H54 (cell line): ENCODE measurements around the gene NAV3.
A peak's percentile ranks its signal among the peaks of the same experiment; 100 is the strongest.

ENCODE experiments used
- DNase-seq: peaks from one replicate; pipeline ENCODE4 v3.0.0; 2011; ENCODE audit warnings: low spot score, mixed read lengths; ENCODE audit not compliant: insufficient read length
- FAIRE-seq: peaks from 3 replicates; lab custom pipeline; 2011; peaks lifted over from hg19 to GRCh38; lab: Jason Lieb, UNC
- POLR2A ChIP-seq: IDR thresholded peaks from 2 replicates; pipeline ENCODE4 v1.6.1; 2011; ENCODE audit warnings: low read depth, mild to moderate bottlenecking, low read length

NAV3 gene

DNA sequence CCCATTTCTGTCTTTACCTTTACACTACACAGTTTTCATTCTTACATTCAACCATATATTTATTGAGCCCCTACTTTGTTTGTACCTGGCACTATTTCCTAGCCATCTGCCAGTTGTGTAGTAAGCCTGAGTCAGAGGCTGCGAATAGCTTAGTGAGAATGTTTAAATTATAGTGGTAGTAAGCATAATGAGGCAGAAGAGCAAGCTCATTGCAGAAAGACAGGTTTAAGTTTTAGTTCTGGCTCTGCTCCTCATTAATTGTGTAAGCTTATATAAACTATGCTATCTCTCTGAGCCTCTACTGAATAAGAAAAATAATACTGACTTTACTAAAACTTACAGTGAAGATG, 123.5 kb downstream of the NAV3 start:
- FAIRE-seq (peak; percentile 66), DNase-seq (no peak)
- TF ChIP-seq POLR2A, result no peak

DNA sequence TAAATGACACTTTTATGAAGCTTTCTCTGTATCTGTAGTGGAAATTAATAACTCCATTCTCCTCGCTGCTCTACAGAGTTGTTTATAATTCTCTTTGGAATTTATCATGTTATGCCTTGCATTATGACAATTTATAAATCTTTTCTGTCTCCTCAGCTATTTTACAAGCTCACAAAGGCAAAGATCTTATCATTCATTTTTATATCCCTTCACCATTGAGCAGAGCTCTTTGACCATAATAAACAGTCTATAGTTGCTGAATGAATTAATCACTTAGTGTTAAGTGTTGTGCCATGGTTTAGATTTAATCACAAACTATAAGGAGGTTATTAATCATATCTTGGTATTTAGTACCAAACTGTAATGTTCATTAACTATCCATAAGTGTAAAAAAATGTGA, 126.4 kb downstream of the NAV3 start:
- FAIRE-seq (no peak), DNase-seq (no peak)
- no peak for TF ChIP-seq POLR2A

DNA sequence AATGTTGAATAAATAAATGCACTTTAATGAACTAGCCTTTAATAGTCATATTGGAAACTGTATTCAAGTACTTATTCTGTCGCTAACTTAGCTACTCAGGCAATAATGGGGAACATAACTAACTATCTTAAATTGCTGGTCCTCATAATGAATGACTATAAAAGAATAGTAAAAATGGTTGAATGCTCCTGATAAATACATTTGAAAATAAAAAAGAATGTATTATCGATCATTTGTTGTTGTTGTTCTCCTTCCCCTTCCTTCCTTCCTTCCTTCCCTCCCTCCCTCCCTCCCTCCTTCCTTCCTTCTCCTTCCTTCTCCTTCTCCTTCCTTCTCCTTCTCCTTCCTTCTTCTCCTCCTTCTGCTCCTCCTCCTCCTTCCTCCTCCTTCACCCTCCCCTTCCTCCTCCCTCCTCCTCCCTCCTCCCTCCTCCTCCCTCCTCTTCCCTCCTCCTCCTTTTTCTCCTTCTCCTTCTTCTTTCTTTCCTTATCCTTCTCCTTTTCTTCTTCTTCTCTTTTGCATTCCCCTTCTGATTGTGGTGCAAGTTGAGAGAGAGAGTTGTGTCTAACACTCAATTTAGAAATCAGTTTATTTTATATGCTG, 133.0 kb downstream of the NAV3 start:
- FAIRE-seq (no peak), DNase-seq (no peak)
- no peak for TF ChIP-seq POLR2A

DNA sequence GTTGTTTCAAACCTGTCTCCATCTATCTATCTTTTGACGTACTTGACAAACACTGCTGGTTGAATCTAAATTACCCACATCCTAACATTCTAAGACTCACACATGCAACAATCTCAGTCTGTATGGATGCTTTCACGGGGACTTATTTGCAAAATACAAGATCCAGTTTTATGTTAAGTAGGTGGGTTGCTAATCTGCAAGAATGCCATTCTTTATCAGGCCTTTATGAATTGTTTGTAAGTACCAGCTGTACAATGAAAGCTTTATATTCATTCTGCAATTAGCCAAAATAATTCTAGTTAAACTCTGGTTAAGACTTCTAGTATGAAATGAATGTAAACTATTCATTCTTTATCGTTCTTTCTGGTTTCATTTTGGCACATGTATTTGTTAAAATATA, 135.1 kb downstream of the NAV3 start:
- TF ChIP-seq POLR2A, result no peak
- FAIRE-seq (no peak), DNase-seq (no peak)

DNA sequence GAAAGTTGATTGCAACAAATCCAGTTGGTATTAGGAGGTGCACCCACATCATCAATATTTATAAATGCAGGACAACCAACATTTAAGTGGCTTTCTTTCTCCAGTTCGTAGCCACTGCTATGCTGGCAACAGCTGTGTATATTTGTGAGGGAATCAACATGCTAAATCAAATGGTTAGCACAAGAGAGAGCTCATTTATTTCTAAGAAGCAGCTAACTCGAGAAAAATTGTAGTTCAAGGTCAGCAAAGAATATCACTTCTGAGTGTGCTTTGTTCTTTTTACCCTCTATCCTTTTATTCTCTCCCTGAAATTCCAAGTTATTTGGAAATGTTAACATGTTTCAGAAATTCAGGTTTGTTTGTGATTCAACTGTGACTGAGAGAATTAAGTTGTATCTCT, 137.3 kb downstream of the NAV3 start:
- FAIRE-seq (no peak), DNase-seq (no peak)
- no peak for TF ChIP-seq POLR2A

DNA sequence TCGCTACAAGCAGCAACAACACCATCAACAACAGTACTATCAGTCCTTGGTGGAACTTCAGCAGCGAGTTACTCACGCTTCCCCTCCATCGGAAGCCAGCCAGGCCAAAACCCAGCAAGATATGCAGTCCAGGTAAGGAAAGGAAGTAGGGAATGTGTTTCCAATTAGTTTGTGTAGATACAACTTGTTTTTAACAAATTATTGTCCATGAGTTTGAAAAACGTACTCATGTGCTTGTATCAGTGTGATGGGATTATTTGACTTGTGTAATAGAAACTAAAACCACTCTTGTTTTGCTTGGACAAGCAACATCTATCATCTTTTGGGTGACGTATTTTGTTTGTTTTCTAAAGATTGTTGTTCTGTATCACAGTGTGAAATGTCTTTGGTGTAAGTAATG, 137.9 kb downstream of the NAV3 start:
- DNase-seq (no peak), FAIRE-seq (no peak)
- TF ChIP-seq POLR2A, result no peak

DNA sequence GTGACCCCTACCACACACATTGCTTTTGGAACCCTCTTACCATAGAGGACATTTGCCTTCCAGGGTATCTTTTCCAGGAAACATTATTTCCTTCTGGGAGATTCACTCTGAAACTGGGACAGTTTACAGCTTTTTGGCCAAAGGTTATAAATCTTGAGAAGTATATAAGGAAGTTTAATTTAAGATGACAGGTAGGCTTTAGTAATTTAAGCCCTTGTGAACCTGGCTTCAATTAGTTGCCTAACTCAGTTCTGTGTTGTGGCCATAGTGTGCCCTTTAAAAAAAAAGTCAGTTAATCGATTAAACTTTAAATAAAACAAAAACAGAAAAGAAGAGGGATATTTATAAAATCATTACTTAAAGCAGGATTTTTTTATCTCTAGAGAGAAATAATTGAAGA, 142.9 kb downstream of the NAV3 start:
- no peak for TF ChIP-seq POLR2A
- DNase-seq, result no peak
- no peak for FAIRE-seq

DNA sequence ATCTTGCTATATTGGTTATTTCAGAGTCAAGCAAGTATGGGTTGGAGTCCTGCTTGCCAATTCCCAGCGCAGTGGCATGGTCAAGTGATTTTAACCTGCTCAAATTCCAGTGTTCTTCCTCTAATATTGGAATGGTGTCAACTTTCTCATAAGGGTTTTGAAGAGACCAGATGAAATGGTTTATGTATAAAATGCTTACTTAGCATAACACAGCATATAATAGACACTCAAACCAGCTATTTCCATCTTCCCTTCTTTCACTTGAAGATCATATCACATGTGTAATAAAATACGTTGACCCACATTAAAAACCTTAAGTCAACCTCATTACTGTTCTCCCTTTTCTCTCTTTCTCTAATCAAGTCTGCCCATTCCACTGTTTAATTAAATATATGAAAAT, 144.0 kb downstream of the NAV3 start:
- no peak for TF ChIP-seq POLR2A
- FAIRE-seq (no peak), DNase-seq (no peak)

DNA sequence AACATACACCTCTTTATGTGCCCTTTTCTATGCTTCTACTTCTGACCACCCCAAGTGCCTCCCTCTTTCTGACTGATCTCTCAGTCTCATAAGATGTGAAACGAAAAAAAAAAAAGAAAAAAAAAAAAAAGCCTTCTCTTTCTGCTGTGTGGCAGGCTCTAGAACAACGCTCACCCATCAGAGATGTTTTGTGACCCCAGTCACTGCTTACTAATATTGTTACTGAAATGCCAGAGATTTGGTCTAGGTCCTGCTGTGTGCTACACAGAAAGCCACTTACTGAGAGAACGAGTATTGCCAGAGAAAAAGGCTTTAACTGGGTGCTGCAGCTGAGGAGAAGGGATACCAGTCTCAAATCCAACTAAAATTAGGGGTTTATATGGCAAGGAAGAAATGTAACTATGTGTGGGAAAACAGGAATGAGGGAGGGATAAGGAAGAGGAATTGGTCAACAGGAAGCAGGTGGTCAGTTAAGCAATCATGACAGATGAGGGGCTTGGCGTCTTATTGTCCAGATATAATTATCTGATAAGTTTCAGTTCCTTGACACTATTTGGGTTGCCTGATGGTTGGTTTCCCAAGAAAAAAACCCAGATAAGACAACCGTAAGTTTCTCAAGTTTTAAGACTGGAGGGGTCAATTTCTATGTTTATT, 149.0 kb downstream of the NAV3 start:
- DNase-seq, result no peak
- FAIRE-seq, result no peak
- no peak for TF ChIP-seq POLR2A

DNA sequence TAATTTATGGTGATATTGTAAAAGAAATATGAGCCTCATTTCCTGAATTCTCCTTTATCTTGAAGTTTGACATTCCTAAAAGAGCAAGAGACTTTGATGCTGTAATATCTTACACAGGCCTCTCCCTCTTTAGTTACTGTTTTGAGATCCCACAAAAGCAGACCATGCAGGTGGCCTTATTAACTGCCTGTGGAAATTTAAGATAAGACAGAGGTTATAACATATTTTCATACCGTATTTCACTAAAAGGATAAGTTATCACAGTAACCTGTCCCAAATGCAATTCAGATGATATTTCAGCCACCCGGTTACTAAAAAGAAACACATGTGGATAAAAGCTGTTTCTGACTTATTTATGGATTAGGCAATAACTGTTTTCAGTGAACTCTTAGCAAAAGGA, 150.1 kb downstream of the NAV3 start:
- FAIRE-seq (no peak), DNase-seq (no peak)
- no peak for TF ChIP-seq POLR2A

DNA sequence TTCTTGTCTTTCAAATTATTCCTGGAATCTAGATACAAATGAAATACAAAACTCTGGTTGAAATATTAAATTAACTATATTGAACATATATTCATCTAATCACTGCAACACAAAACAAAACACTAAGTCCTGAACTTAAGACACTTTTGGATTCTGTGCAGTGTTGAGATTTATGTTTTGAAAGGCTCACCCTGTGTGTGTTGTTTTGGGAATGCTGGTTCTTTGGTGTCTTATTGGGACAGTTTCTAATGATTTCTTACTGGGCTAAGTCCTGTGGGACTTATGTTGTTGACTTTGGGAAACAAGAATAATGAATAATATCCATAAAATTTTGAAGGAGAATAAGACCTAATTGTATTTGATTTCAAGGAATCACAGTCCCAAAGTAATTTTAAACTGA, 153.2 kb downstream of the NAV3 start:
- DNase-seq, result no peak
- no peak for FAIRE-seq
- TF ChIP-seq POLR2A, result no peak

DNA sequence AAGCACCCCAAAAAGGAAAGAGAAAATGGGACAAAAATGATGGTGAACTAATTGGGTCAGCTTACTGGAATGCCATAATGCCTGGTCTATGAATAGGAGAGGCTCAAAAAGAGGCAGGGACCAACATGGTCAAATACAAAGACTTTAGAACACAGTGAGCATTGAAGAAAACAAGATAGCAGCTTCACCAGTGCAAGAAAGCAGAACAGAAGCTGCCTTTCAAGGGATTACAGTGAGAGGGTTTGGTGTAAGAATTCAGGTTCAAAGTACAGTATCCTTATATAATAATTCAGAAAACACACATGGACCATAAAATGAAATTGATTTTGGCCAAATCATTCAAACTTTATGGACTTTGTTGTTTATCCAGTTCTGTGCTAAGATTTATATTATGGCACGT, 162.1 kb downstream of the NAV3 start:
- DNase-seq (no peak), FAIRE-seq (no peak)
- no peak for TF ChIP-seq POLR2A

DNA sequence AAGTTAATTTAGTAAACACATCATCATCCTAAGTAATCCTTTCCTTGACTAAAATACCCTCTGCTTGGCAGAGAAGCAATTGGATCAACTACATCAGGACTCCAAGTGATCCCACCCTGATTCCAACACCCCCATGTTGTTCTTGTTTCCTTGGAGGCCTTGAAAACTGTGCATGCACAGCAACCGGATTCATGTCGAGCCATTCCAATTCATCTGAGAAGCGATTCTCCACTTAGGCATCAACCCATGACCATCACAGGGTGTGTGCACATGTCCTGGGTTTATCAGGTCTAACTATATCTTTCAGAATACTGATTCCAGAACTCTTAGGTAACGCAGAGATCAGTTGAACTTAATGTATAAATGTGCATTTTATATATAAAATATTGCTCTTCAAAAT, 163.0 kb downstream of the NAV3 start:
- no peak for FAIRE-seq
- DNase-seq, result no peak
- no peak for TF ChIP-seq POLR2A

DNA sequence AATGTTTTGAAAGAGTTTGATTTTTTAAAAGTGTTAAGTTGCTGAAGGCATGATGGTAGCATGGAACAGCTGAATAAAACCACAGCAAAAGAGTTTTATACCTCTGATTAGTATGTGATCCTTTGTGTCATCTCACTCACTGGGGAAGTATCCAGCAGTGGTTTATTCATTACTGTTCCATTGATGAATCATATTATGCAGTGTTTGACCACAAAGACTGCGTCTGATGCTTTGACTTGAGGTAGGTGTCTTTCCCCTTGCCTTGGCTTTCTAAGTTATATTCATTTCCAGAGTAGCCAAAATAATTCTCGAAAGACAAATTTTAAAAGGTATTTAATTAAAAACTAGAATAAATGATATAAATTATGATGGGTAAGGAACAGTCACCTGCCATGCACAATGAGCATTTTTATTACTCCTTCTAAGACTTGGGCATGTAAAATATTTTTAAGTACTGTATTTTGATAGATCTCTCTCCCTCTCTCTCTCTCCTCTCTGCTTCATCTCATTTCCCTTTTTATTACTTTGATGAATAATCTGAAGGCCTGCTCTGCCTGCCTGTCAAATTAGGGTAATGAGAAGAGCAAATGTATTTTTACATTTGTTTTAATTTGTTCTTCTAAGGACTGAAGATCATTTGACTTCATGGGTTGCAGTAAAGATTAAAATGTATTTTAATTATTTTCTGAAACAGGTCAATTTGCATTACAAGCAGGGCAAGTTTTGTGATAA, 164.9 kb downstream of the NAV3 start:
- FAIRE-seq, result peak; percentile 75

DNA sequence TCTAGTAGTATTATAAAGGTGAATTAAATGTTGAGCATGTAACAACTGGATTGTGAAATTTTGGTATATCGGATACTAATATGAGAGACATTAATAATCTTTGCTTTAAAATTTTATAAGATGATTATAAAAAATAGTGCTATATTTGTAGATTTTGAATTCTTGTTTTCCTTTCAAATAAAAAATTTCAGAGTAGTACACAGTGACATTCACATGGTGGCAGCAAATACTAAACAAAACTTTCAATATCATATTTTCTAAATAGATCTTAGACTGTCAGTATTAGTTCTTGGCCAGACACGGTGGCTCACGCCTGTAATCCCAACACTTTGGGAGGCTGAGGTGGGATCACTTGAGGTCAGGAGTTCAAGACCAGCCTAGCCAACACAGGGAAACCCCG, 166.0 kb downstream of the NAV3 start:
- TF ChIP-seq POLR2A, result no peak
- FAIRE-seq (no peak), DNase-seq (no peak)

More for the DNA sequence above, 164.9 kb downstream of the NAV3 start:
- peak; percentile 7 for DNase-seq
- no peak for TF ChIP-seq POLR2A
